HCT116 (cell line): ENCODE data around the gene DPYD.

ENCODE experiments used
- TF ChIP-seq, protein P1 (sequence below), 3 experiments: fragments of 200-600 bp in 1 of 3; sonication (generic) in 1 of 3; IDR thresholded peaks in 2 of 3; conservative IDR thresholded peaks in 1 of 3; 2 replicates each; pipeline ENCODE4 v1.5.1; 2012 to 2017; ENCODE audit warnings: low read depth in 2 of 3, low read length in 2 of 3, antibody characterized with exemption in 1 of 3, borderline replicate concordance in 1 of 3, control low read depth in 1 of 3, mild to moderate bottlenecking in 1 of 3, mixed read lengths in 1 of 3, mixed run types in 1 of 3, moderate library complexity in 1 of 3; ENCODE audit not compliant: insufficient read depth in 1 of 3
- TF ChIP-seq, protein P2 (sequence below): IDR thresholded peaks from 2 replicates; pipeline ENCODE4 v1.6.1; 2012; ENCODE audit warnings: low read depth

DNA sequence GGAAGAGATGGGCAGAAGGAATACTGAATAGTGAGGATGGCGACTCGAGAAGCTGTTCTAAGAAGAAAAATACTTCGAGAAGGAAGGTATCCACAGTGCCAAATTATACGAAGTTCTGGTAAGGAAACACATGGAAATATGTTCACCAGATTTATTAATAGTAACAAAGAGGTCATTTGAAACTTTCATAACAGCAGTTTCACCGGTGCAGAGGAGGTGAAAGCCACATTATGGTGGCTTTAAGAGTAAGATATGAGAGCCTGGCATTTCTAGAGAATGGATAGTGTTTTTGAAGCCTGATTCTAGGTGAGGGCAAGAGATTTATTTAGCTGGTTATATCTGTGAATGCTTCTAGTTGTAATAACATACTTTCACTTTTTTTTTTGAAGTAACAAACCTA lies 56.2 kb downstream of the DPYD start:
- TF ChIP-seq, protein P1, sequence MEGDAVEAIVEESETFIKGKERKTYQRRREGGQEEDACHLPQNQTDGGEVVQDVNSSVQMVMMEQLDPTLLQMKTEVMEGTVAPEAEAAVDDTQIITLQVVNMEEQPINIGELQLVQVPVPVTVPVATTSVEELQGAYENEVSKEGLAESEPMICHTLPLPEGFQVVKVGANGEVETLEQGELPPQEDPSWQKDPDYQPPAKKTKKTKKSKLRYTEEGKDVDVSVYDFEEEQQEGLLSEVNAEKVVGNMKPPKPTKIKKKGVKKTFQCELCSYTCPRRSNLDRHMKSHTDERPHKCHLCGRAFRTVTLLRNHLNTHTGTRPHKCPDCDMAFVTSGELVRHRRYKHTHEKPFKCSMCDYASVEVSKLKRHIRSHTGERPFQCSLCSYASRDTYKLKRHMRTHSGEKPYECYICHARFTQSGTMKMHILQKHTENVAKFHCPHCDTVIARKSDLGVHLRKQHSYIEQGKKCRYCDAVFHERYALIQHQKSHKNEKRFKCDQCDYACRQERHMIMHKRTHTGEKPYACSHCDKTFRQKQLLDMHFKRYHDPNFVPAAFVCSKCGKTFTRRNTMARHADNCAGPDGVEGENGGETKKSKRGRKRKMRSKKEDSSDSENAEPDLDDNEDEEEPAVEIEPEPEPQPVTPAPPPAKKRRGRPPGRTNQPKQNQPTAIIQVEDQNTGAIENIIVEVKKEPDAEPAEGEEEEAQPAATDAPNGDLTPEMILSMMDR (IDR thresholded peaks at IDR 0.05 in 2 of 3, conservative IDR thresholded peaks at IDR 0.05 in 1 of 3; ENCODE audit: borderline replicate concordance in 1 of 3, insufficient read depth in 1 of 3, low read depth in 2 of 3, low read length in 2 of 3): no peak
- TF ChIP-seq, protein P2, sequence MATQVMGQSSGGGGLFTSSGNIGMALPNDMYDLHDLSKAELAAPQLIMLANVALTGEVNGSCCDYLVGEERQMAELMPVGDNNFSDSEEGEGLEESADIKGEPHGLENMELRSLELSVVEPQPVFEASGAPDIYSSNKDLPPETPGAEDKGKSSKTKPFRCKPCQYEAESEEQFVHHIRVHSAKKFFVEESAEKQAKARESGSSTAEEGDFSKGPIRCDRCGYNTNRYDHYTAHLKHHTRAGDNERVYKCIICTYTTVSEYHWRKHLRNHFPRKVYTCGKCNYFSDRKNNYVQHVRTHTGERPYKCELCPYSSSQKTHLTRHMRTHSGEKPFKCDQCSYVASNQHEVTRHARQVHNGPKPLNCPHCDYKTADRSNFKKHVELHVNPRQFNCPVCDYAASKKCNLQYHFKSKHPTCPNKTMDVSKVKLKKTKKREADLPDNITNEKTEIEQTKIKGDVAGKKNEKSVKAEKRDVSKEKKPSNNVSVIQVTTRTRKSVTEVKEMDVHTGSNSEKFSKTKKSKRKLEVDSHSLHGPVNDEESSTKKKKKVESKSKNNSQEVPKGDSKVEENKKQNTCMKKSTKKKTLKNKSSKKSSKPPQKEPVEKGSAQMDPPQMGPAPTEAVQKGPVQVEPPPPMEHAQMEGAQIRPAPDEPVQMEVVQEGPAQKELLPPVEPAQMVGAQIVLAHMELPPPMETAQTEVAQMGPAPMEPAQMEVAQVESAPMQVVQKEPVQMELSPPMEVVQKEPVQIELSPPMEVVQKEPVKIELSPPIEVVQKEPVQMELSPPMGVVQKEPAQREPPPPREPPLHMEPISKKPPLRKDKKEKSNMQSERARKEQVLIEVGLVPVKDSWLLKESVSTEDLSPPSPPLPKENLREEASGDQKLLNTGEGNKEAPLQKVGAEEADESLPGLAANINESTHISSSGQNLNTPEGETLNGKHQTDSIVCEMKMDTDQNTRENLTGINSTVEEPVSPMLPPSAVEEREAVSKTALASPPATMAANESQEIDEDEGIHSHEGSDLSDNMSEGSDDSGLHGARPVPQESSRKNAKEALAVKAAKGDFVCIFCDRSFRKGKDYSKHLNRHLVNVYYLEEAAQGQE: no peak
